Vagina (tissue), 2 donors: ENCODE measurements around the gene TTLL5. TPM values are rescaled to one million over a fixed set of nuclear protein-coding genes. Genes with fewer than 3 reads are reported as not detected.
"Not testable (repeated sequence)": the region's sequence is repeated elsewhere in the genome, so short reads cannot be mapped to it uniquely, and the experiment has no call there.

Experiments
- DNase-seq, 2 donors: peaks; one replicate each; pipeline ENCODE4 v3.0.0-alpha.2; 2017; ENCODE audit errors: extremely low spot score in 2 of 2
- H3K27ac ChIP-seq: fragments of 200-600 bp; sonication (generic); one replicate; pipeline ENCODE4 v1.5.1; 2019
- H3K27me3 ChIP-seq: fragments of 200-600 bp; sonication (generic); one replicate; pipeline ENCODE4 v1.5.1; 2019
- H3K36me3 ChIP-seq, 2 donors: fragments of 200-600 bp; sonication (generic); one replicate each; pipeline ENCODE4 v1.5.1; 2017 to 2019
- H3K4me1 ChIP-seq: fragments of 200-600 bp; sonication (generic); one replicate; pipeline ENCODE4 v1.5.1; 2019
- H3K4me3 ChIP-seq, 2 donors: fragments of 200-600 bp; sonication (generic); 1 replicate in 1 of 2; 2 replicates in 1 of 2; pipeline ENCODE4 v1.5.1; 2016 to 2019
- H3K9me3 ChIP-seq: fragments of 200-600 bp; sonication (generic); one replicate; pipeline ENCODE4 v1.5.1; 2019
- POLR2A ChIP-seq, 2 donors: fragments of 450-650 bp; IDR thresholded peaks; one replicate each; pipeline ENCODE4 v1.6.1; 2017; ENCODE audit warnings: antibody characterized with exemption in 2 of 2, mild to moderate bottlenecking in 2 of 2, moderate library complexity in 2 of 2
- POLR2AphosphoS5 ChIP-seq, 2 donors: sonication (generic); formaldehyde crosslinking; IDR thresholded peaks; one replicate each; pipeline ENCODE4 v1.9.0; 2017; ENCODE audit warnings: antibody characterized with exemption in 2 of 2, mild to moderate bottlenecking in 2 of 2, low read depth in 1 of 2; ENCODE audit not compliant: insufficient read depth in 1 of 2
- intact Hi-C: fragments of 100-400 bp; cut with DNase I; formaldehyde crosslinking; loops from one replicate; pipeline ENCODE4 v1.15.1; 2023
- total RNA-seq: library from RNA; depleted of rRNA; stranded (reverse); fragments of >200 nt; gene quantifications from one replicate; pipeline ENCODE4 v1.2.3, GENCODE V29; 2016
- TF ChIP-seq, protein P1 (sequence below), 3 experiments: fragments of 450-650 bp in 2 of 3; fragments of 200-600 bp in 1 of 3; sonication (generic) in 1 of 3; IDR thresholded peaks; one replicate each; pipeline ENCODE4 v1.5.1; 2017 to 2019; ENCODE audit warnings: antibody characterized with exemption in 3 of 3, mild to moderate bottlenecking in 2 of 3, moderate library complexity in 2 of 3

Gene TTLL5
- total RNA-seq, 1 donor from 2014 or later = 43.0 TPM

GRCh38 chr14:75840911-75841310 lies 179.9 kb downstream of the TTLL5 start:
- no peaks in the 10 kb centered on the region for H3K27me3 ChIP-seq
- no peak for TF ChIP-seq POLR2A (IDR thresholded peaks at IDR 0.05)
- TF ChIP-seq, protein P1, sequence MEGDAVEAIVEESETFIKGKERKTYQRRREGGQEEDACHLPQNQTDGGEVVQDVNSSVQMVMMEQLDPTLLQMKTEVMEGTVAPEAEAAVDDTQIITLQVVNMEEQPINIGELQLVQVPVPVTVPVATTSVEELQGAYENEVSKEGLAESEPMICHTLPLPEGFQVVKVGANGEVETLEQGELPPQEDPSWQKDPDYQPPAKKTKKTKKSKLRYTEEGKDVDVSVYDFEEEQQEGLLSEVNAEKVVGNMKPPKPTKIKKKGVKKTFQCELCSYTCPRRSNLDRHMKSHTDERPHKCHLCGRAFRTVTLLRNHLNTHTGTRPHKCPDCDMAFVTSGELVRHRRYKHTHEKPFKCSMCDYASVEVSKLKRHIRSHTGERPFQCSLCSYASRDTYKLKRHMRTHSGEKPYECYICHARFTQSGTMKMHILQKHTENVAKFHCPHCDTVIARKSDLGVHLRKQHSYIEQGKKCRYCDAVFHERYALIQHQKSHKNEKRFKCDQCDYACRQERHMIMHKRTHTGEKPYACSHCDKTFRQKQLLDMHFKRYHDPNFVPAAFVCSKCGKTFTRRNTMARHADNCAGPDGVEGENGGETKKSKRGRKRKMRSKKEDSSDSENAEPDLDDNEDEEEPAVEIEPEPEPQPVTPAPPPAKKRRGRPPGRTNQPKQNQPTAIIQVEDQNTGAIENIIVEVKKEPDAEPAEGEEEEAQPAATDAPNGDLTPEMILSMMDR (IDR thresholded peaks at IDR 0.05) = no peak
- TF ChIP-seq POLR2AphosphoS5 (IDR thresholded peaks at IDR 0.05; ENCODE audit: insufficient read depth in 1 of 2, low read depth in 1 of 2) = no peak
- no peak overlapping the region for H3K27ac ChIP-seq
- intact Hi-C loops = no loop called here
- peaks cover 5% of the 10 kb centered on the region for H3K4me1 ChIP-seq
- DNase-seq = no peak
- no peaks in the 10 kb centered on the region for H3K9me3 ChIP-seq
- no peaks in the 10 kb centered on the region for H3K36me3 ChIP-seq
- no peak overlapping the region for H3K4me3 ChIP-seq

DNA sequence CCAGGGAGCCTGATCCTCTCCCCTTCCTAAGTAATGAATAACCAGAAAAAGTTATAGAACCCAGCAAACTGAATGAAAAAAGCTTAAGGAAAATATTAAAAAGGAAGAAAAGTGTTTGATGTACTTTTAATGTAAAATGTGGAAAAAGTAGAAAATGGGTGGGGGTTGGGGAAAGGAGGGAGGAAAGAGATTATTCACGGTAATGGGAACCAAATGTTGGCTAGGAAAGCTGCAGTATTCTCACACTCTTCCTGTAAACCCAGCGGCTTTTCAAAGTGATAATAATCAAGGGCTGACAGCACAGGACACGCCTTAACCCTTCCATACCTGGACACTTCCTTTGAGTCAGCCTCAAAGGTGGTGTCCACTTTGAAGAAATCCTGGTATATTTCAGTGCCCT lies 181.5 kb downstream of the TTLL5 start:
- Histone ChIP-seq H3K27me3 (no peaks in the 10 kb centered on the region), H3K27ac (no peak overlapping the region), H3K9me3 (no peaks in the 10 kb centered on the region), H3K4me3 (no peak overlapping the region), H3K36me3 (no peaks in the 10 kb centered on the region), H3K4me1 (peaks cover 5% of the 10 kb centered on the region)
- intact Hi-C loops = no loop called here
- TF ChIP-seq POLR2A (IDR thresholded peaks at IDR 0.05) = no peak
- TF ChIP-seq POLR2AphosphoS5 (IDR thresholded peaks at IDR 0.05; ENCODE audit: insufficient read depth in 1 of 2, low read depth in 1 of 2) = no peak
- TF ChIP-seq, protein P1 (IDR thresholded peaks at IDR 0.05) = no peak
- DNase-seq = no peak

DNA sequence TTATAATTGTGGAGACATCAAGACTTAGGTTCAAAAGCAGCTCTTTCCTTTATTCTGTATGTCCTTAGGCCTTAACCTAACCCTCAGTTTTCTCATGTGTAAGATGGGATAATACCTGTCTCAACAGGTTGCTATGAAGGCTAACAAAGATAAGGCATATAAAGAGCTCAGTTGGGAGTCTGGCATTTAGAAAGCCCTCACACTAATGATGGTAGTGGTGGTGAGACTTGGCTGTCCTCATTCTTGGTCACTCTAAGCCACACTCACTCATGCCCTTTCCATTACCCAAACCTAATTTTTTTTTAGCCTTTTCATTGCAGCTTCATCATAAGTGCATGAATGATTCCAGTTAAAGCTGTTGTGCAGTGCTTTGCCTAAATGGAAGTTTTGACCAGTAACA lies 183.4 kb downstream of the TTLL5 start:
- no peak for DNase-seq
- Histone ChIP-seq H3K4me1 (peaks cover 5% of the 10 kb centered on the region), H3K4me3 (no peak overlapping the region), H3K9me3 (no peaks in the 10 kb centered on the region), H3K27ac (no peak overlapping the region), H3K36me3 (no peaks in the 10 kb centered on the region), H3K27me3 (no peaks in the 10 kb centered on the region)
- intact Hi-C loops = no loop called here
- TF ChIP-seq, protein P1 (IDR thresholded peaks at IDR 0.05) = no peak
- TF ChIP-seq POLR2A (IDR thresholded peaks at IDR 0.05) = no peak
- no peak for TF ChIP-seq POLR2AphosphoS5 (IDR thresholded peaks at IDR 0.05; ENCODE audit: insufficient read depth in 1 of 2, low read depth in 1 of 2)

DNA sequence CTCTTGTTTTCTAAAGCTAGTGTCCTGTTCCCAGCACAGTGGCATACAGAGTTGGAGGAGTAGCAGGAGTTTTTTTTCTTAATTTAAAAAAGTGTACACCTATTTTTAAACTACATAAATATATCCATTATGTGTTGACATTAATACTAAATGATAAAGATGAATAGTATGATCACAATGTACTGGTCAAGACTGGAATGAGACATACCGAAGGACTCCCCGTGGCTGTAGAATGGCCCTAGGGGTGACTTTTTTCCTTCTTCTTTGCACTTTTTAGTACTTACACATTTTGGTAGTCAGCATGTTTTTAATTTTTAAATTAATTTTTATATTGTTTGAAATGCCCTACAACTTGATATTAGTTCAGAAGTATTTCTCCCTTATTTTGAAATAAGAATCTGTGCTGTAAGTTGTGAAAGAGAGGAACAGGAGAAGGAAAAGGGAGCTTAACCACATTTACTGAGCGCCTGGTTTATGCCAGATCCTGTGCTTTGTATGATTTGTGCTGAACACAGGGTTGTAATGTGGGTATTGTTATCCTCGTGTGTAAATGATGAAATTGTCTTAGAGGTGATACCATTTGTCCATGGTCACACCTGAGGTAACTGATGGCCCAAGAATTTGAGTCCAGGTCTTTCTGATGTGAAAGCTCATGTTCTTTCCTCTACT lies 184.2 kb downstream of the TTLL5 start:
- H3K9me3 ChIP-seq = no peaks in the 10 kb centered on the region
- TF ChIP-seq POLR2A (IDR thresholded peaks at IDR 0.05) = no peak
- H3K27ac ChIP-seq = no peak overlapping the region
- H3K4me1 ChIP-seq = peaks cover 5% of the 10 kb centered on the region
- intact Hi-C loops = no loop called here
- no peak for DNase-seq
- no peak overlapping the region for H3K4me3 ChIP-seq
- no peaks in the 10 kb centered on the region for H3K27me3 ChIP-seq
- H3K36me3 ChIP-seq = no peaks in the 10 kb centered on the region

GRCh38 chr14:75846694-75847093 lies 185.6 kb downstream of the TTLL5 start:
- H3K9me3 ChIP-seq, H3K27ac ChIP-seq, H3K4me1 ChIP-seq, H3K4me3 ChIP-seq, H3K27me3 ChIP-seq, DNase-seq, intact Hi-C loops, H3K36me3 ChIP-seq: not testable (repeated sequence)

- no peaks in the 10 kb centered on the region for H3K9me3 ChIP-seq
- no peaks in the 10 kb centered on the region for H3K27me3 ChIP-seq
- no peaks in the 10 kb centered on the region for H3K36me3 ChIP-seq
- peaks cover 5% of the 10 kb centered on the region for H3K4me1 ChIP-seq
- no peak overlapping the region for H3K4me3 ChIP-seq
- TF ChIP-seq, protein P1 (IDR thresholded peaks at IDR 0.05) = no peak
- TF ChIP-seq POLR2A (IDR thresholded peaks at IDR 0.05) (no peak), POLR2AphosphoS5 (IDR thresholded peaks at IDR 0.05; ENCODE audit: insufficient read depth in 1 of 2, low read depth in 1 of 2) (no peak)
- intact Hi-C loops = no loop called here
- H3K27ac ChIP-seq = no peak overlapping the region
- no peak for DNase-seq
Measured at GRCh38 chr14:75847584-75847983, 186.5 kb downstream of the TTLL5 start.
